Fibroblast of lung (primary cell): ENCODE data around the gene NAT14. TPM values are rescaled to one million over a fixed set of nuclear protein-coding genes. Genes with fewer than 3 reads are reported as not detected.

ENCODE experiments used
- DNase-seq, 2 donors: peaks; one replicate each; pipeline versions ENCODE4 v3.0.0 to v3.0.0-alpha.2; 2010; ENCODE audit warnings: low read depth in 2 of 2
- H2AFZ ChIP-seq: 2 replicates; pipeline ENCODE4 v1.5.1; 2012; ENCODE audit warnings: low read length, control low read depth, inconsistent platforms
- H3K27ac ChIP-seq: 2 replicates; pipeline ENCODE4 v1.5.1; 2011; ENCODE audit warnings: low read length, control low read depth; ENCODE audit not compliant: insufficient read depth
- H3K27me3 ChIP-seq: 2 replicates; pipeline ENCODE4 v1.5.1; 2011; ENCODE audit warnings: mild to moderate bottlenecking, low read length; ENCODE audit not compliant: control insufficient read depth, insufficient read depth
- H3K36me3 ChIP-seq: 2 replicates; pipeline ENCODE4 v1.5.1; 2011; ENCODE audit warnings: low read length; ENCODE audit not compliant: control insufficient read depth, insufficient read depth
- H3K4me1 ChIP-seq: 2 replicates; pipeline ENCODE4 v1.5.1; 2011; ENCODE audit warnings: low read length; ENCODE audit not compliant: control insufficient read depth, insufficient read depth; ENCODE audit errors: extremely low read depth
- H3K4me2 ChIP-seq: 2 replicates; pipeline ENCODE4 v1.5.1; 2011; ENCODE audit warnings: low read length, control low read depth; ENCODE audit not compliant: insufficient read depth; ENCODE audit errors: extremely low read depth
- H3K4me3 ChIP-seq, 4 experiments: fragments of 200-600 bp in 1 of 4; sonication (generic) in 1 of 4; replicated peaks in 1 of 4; 2 replicates each; pipeline ENCODE4 v1.5.1; 2011 to 2016; ENCODE audit warnings: low read length in 4 of 4, low read depth in 3 of 4, mild to moderate bottlenecking in 3 of 4, control low read depth in 2 of 4, inconsistent platforms in 1 of 4, mixed read lengths in 1 of 4; ENCODE audit not compliant: insufficient read depth in 1 of 4; ENCODE audit errors: control extremely low read depth in 1 of 4
- H3K79me2 ChIP-seq: 2 replicates; pipeline ENCODE4 v1.5.1; 2012; ENCODE audit warnings: mild to moderate bottlenecking, low read length, inconsistent platforms; ENCODE audit not compliant: control insufficient read depth, insufficient read depth
- H3K9ac ChIP-seq: 2 replicates; pipeline ENCODE4 v1.5.1; 2011; ENCODE audit warnings: mild to moderate bottlenecking, low read length, control low read depth; ENCODE audit not compliant: insufficient read depth
- H3K9me3 ChIP-seq: 2 replicates; pipeline ENCODE4 v1.5.1; 2012; ENCODE audit warnings: low read depth, low read length; ENCODE audit not compliant: control insufficient read depth, insufficient read depth
- H4K20me1 ChIP-seq: 2 replicates; pipeline ENCODE4 v1.5.1; 2011; ENCODE audit warnings: low read length; ENCODE audit not compliant: control insufficient read depth, insufficient read depth; ENCODE audit errors: extremely low read depth
- EZH2 ChIP-seq: IDR thresholded peaks from 2 replicates; pipeline ENCODE4 v1.5.1; 2012; ENCODE audit warnings: low read length, control low read depth, mild to moderate bottlenecking; ENCODE audit errors: missing control alignments
- polyA plus RNA-seq, 2 donors: library from polyadenylated mRNA; depleted of rRNA in 1 of 2; stranded (reverse) in 1 of 2; unstranded in 1 of 2; fragments of >200 nt; gene quantifications; 2 replicates each; pipeline ENCODE4 v1.2.1, GENCODE V29; 2011 to 2012; ENCODE audit warnings: missing spikeins in 1 of 2
- total RNA-seq: library from RNA; depleted of rRNA; stranded (reverse); fragments of >200 nt; gene quantifications from 2 replicates; pipeline ENCODE4 v1.2.1, GENCODE V29; 2014
- TF ChIP-seq, protein P1 (sequence below), 2 donors: IDR thresholded peaks in 1 of 2; conservative IDR thresholded peaks in 1 of 2; 1 replicate in 1 of 2; 2 replicates in 1 of 2; pipeline ENCODE4 v1.5.1; 2011 to 2012; ENCODE audit warnings: low read length in 2 of 2, control low read depth in 1 of 2, inconsistent platforms in 1 of 2, low read depth in 1 of 2, mild to moderate bottlenecking in 1 of 2

The NAT14 gene
- total and polyA plus RNA-seq, 2 donors (not counting 1 experiment from before 2014, with no cell fraction given): 18.2 to 18.3 TPM

DNA sequence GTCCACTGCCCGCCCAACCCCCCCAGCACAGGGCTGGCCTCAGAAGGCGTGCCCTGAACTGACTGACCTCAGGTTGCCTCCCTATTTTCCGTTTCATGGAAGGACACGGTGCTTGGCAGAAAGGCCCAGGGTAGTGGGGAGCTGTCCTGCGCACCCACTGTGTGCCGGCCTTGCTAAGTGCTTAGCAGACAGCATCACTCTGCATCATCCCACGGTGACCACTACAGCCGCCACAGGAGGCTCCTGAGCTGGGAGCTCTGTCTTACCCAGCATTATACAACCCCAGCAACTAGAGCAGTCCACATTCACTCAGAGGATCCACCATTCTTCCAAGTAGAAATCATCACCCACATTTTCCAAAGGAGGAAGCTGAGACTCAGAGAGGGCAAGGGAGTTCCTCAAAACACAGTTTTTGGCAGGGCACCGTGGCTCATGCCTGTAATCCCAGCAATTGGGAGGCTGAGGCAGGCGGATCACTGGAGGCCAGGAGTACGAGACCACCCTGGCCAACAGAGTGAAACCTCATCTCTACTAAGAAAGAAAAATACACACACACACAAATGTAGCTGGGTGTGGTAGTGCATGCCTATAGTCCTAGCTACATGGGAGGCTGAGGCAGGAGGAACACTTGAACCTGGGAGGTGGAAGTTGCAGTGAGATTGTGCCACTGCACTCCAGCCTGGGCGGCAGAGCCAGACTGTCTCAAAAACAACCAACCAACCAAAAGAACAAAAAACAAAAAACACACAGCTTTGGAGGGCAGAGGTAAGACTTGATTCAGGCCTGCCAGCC lies 50.4 kb downstream of the NAT14 start:
- Histone ChIP-seq H4K20me1 (no peaks in the 10 kb centered on the region), H3K9me3 (no peaks in the 10 kb centered on the region), H3K4me1 (no peaks in the 10 kb centered on the region), H2AFZ (no peak overlapping the region), H3K79me2 (no peaks in the 10 kb centered on the region), H3K36me3 (no peaks in the 10 kb centered on the region), H3K9ac (no peak overlapping the region), H3K27me3 (no peaks in the 10 kb centered on the region), H3K4me2 (no peak overlapping the region), H3K27ac (no peak overlapping the region), H3K4me3 (no peak overlapping the region)
- TF ChIP-seq EZH2: no peak
- TF ChIP-seq, protein P1, sequence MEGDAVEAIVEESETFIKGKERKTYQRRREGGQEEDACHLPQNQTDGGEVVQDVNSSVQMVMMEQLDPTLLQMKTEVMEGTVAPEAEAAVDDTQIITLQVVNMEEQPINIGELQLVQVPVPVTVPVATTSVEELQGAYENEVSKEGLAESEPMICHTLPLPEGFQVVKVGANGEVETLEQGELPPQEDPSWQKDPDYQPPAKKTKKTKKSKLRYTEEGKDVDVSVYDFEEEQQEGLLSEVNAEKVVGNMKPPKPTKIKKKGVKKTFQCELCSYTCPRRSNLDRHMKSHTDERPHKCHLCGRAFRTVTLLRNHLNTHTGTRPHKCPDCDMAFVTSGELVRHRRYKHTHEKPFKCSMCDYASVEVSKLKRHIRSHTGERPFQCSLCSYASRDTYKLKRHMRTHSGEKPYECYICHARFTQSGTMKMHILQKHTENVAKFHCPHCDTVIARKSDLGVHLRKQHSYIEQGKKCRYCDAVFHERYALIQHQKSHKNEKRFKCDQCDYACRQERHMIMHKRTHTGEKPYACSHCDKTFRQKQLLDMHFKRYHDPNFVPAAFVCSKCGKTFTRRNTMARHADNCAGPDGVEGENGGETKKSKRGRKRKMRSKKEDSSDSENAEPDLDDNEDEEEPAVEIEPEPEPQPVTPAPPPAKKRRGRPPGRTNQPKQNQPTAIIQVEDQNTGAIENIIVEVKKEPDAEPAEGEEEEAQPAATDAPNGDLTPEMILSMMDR (conservative IDR thresholded peaks at IDR 0.05 in 1 of 2, IDR thresholded peaks at IDR 0.05 in 1 of 2; ENCODE audit: low read depth in 1 of 2, low read length in 2 of 2): no peak
- no peak for DNase-seq

GRCh38 chr19:55535965-55536350 lies 51.0 kb downstream of the NAT14 start:
- Histone ChIP-seq H3K4me2 (no peak overlapping the region), H3K79me2 (no peaks in the 10 kb centered on the region), H3K9ac (no peak overlapping the region), H3K9me3 (no peaks in the 10 kb centered on the region), H3K4me1 (no peaks in the 10 kb centered on the region), H4K20me1 (no peaks in the 10 kb centered on the region), H3K36me3 (no peaks in the 10 kb centered on the region), H2AFZ (no peak overlapping the region), H3K27ac (no peak overlapping the region), H3K4me3 (no peak overlapping the region), H3K27me3 (no peaks in the 10 kb centered on the region)
- TF ChIP-seq, protein P1 (conservative IDR thresholded peaks at IDR 0.05 in 1 of 2, IDR thresholded peaks at IDR 0.05 in 1 of 2; ENCODE audit: low read depth in 1 of 2, low read length in 2 of 2): no peak
- TF ChIP-seq EZH2: no peak
- DNase-seq: no peak

DNA sequence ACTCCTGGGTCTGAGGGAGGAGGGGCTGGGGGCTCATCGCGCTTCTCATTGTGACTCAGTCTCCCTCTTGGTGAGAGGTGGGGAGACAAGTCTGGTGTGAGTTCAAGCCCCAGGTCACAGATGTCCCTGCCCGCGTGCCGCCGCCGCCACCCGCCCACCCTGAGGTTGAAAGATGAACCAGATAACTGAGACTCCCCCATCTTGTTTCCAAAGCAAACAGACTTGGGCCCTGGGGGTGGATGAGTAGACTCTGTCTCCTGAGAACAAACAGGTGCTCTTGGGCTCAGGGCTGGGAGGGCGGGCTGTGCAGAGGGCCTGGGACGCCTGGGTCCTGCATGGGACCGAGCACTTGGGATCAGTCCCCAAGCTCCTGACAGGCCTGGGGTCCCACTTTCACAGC lies 51.4 kb downstream of the NAT14 start:
- TF ChIP-seq EZH2: no peak
- TF ChIP-seq, protein P1 (conservative IDR thresholded peaks at IDR 0.05 in 1 of 2, IDR thresholded peaks at IDR 0.05 in 1 of 2; ENCODE audit: low read depth in 1 of 2, low read length in 2 of 2): no peak
- no peak overlapping the region for H3K27ac ChIP-seq
- no peak overlapping the region for H3K4me2 ChIP-seq
- no peaks in the 10 kb centered on the region for H4K20me1 ChIP-seq
- no peak overlapping the region for H2AFZ ChIP-seq
- no peak overlapping the region for H3K4me3 ChIP-seq
- H3K36me3 ChIP-seq: no peaks in the 10 kb centered on the region
- no peak for DNase-seq
- no peaks in the 10 kb centered on the region for H3K9me3 ChIP-seq
- no peaks in the 10 kb centered on the region for H3K27me3 ChIP-seq
- H3K4me1 ChIP-seq: no peaks in the 10 kb centered on the region
- no peak overlapping the region for H3K9ac ChIP-seq
- H3K79me2 ChIP-seq: no peaks in the 10 kb centered on the region

Other genes with a start within 250 kb of the NAT14 start
- gene PPP6R1, start 226.2 kb upstream of the NAT14 start, total RNA-seq: 19.3 and 34.0 TPM in 2 replicates
- gene PPP6R1, start 226.2 kb upstream of the NAT14 start, polyA plus RNA-seq: 28.5 and 43.1 TPM in 2 replicates
- 19.8 and 21.5 TPM in 2 replicates for gene HSPBP1, start 205.1 kb upstream of the NAT14 start, total RNA-seq
- 12.5 and 15.8 TPM in 2 replicates for gene HSPBP1, start 205.1 kb upstream of the NAT14 start, polyA plus RNA-seq
- 3.9 and 5.1 TPM in 2 replicates for gene BRSK1, start 201.2 kb upstream of the NAT14 start, total RNA-seq
- gene BRSK1, start 201.2 kb upstream of the NAT14 start, polyA plus RNA-seq: 5.1 and 8.4 TPM in 2 replicates
- not detected in 2 replicates for gene TMEM150B, start 159.8 kb upstream of the NAT14 start, total RNA-seq
- not detected in 2 replicates for gene TMEM150B, start 159.8 kb upstream of the NAT14 start, polyA plus RNA-seq
- 4.1 and 4.6 TPM in 2 replicates for gene KMT5C, start 145.3 kb upstream of the NAT14 start, total RNA-seq
- 1.9 and 2.5 TPM in 2 replicates for gene KMT5C, start 145.3 kb upstream of the NAT14 start, polyA plus RNA-seq
- under 0.01 and 0.17 TPM in 2 replicates for gene COX6B2, start 130.5 kb upstream of the NAT14 start, total RNA-seq
- 0.03 and 0.14 TPM in 2 replicates for gene COX6B2, start 130.5 kb upstream of the NAT14 start, polyA plus RNA-seq
- gene GARIN5B, start 121.9 kb upstream of the NAT14 start, total RNA-seq: not detected in 2 replicates
- gene GARIN5B, start 121.9 kb upstream of the NAT14 start, polyA plus RNA-seq: not detected in 2 replicates
- 0.66 and 1.0 TPM in 2 replicates for gene IL11, start 114.7 kb upstream of the NAT14 start, total RNA-seq
- gene IL11, start 114.7 kb upstream of the NAT14 start, polyA plus RNA-seq: 1.2 and 1.3 TPM in 2 replicates
- gene TMEM190, start 108.4 kb upstream of the NAT14 start, total RNA-seq: not detected in 2 replicates
- gene TMEM190, start 108.4 kb upstream of the NAT14 start, polyA plus RNA-seq: 0.14 TPM in 1 of 2 replicates, not detected in the other
- gene TMEM238, start 100.9 kb upstream of the NAT14 start, total RNA-seq: 0.26 and 0.33 TPM in 2 replicates
- not detected in 2 replicates for gene TMEM238, start 100.9 kb upstream of the NAT14 start, polyA plus RNA-seq
- gene RPL28, start 99.3 kb upstream of the NAT14 start, total RNA-seq: 146 and 168 TPM in 2 replicates
- 548 and 665 TPM in 2 replicates for gene RPL28, start 99.3 kb upstream of the NAT14 start, polyA plus RNA-seq
- gene UBE2S, start 77.4 kb upstream of the NAT14 start, total RNA-seq: 37.5 and 41.0 TPM in 2 replicates
- gene UBE2S, start 77.4 kb upstream of the NAT14 start, polyA plus RNA-seq: 25.4 and 74.6 TPM in 2 replicates
- not detected in 2 replicates for gene SHISA7, start 41.9 kb upstream of the NAT14 start, total RNA-seq
- gene SHISA7, start 41.9 kb upstream of the NAT14 start, polyA plus RNA-seq: not detected in 2 replicates
- gene ISOC2, start 23.5 kb upstream of the NAT14 start, total RNA-seq: 34.2 and 35.5 TPM in 2 replicates
- 24.8 and 27.7 TPM in 2 replicates for gene ISOC2, start 23.5 kb upstream of the NAT14 start, polyA plus RNA-seq
- gene C19orf85, start 20.4 kb upstream of the NAT14 start, total RNA-seq: not detected in 2 replicates
- not detected in 2 replicates for gene C19orf85, start 20.4 kb upstream of the NAT14 start, polyA plus RNA-seq
- gene ZNF628, start 8.6 kb upstream of the NAT14 start, total RNA-seq: 0.77 and 1.3 TPM in 2 replicates
- 0.49 and 0.86 TPM in 2 replicates for gene ZNF628, start 8.6 kb upstream of the NAT14 start, polyA plus RNA-seq
- 19.3 and 19.7 TPM in 2 replicates for gene SSC5D, start 3.2 kb downstream of the NAT14 start, total RNA-seq
- 2.1 and 3.0 TPM in 2 replicates for gene SSC5D, start 3.2 kb downstream of the NAT14 start, polyA plus RNA-seq
- not detected in 2 replicates for gene SBK2, start 51.9 kb downstream of the NAT14 start, total RNA-seq
- not detected in 2 replicates for gene SBK2, start 51.9 kb downstream of the NAT14 start, polyA plus RNA-seq
- 0.26 and 0.66 TPM in 2 replicates for gene SBK3, start 60.4 kb downstream of the NAT14 start, total RNA-seq
- not detected in 2 replicates for gene SBK3, start 60.4 kb downstream of the NAT14 start, polyA plus RNA-seq
- gene ZNF579, start 95.7 kb downstream of the NAT14 start, total RNA-seq: 3.3 and 5.4 TPM in 2 replicates
- 4.2 and 5.0 TPM in 2 replicates for gene ZNF579, start 95.7 kb downstream of the NAT14 start, polyA plus RNA-seq
- 2.3 TPM in 2 replicates for gene FIZ1, start 114.3 kb downstream of the NAT14 start, total RNA-seq
- gene FIZ1, start 114.3 kb downstream of the NAT14 start, polyA plus RNA-seq: 1.8 and 2.7 TPM in 2 replicates
- gene ZNF524, start 115.1 kb downstream of the NAT14 start, total RNA-seq: 13.4 and 16.8 TPM in 2 replicates
- 2.4 and 2.6 TPM in 2 replicates for gene ZNF524, start 115.1 kb downstream of the NAT14 start, polyA plus RNA-seq
- gene ZNF865, start 120.5 kb downstream of the NAT14 start, total RNA-seq: 0.51 and 1.2 TPM in 2 replicates
- gene ZNF865, start 120.5 kb downstream of the NAT14 start, polyA plus RNA-seq: 1.2 TPM in 2 replicates
- 4.6 and 5.6 TPM in 2 replicates for gene ZNF784, start 139.4 kb downstream of the NAT14 start, total RNA-seq
- gene ZNF784, start 139.4 kb downstream of the NAT14 start, polyA plus RNA-seq: 1.6 and 2.0 TPM in 2 replicates
- 3.3 and 4.1 TPM in 2 replicates for gene ZNF580, start 155.8 kb downstream of the NAT14 start, total RNA-seq
- gene ZNF580, start 155.8 kb downstream of the NAT14 start, polyA plus RNA-seq: 7.2 and 10.9 TPM in 2 replicates
- gene ZNF581, start 158.5 kb downstream of the NAT14 start, total RNA-seq: 33.4 and 40.1 TPM in 2 replicates
- gene ZNF581, start 158.5 kb downstream of the NAT14 start, polyA plus RNA-seq: 9.0 and 9.2 TPM in 2 replicates
- 8.0 and 10.2 TPM in 2 replicates for gene CCDC106, start 163.0 kb downstream of the NAT14 start, total RNA-seq
- 4.5 and 5.9 TPM in 2 replicates for gene CCDC106, start 163.0 kb downstream of the NAT14 start, polyA plus RNA-seq
- gene U2AF2, start 169.8 kb downstream of the NAT14 start, total RNA-seq: 66.8 and 84.1 TPM in 2 replicates
- gene U2AF2, start 169.8 kb downstream of the NAT14 start, polyA plus RNA-seq: 53.5 and 93.3 TPM in 2 replicates
- gene EPN1, start 190.0 kb downstream of the NAT14 start, total RNA-seq: 16.2 and 47.1 TPM in 2 replicates
- gene EPN1, start 190.0 kb downstream of the NAT14 start, polyA plus RNA-seq: 48.6 and 81.8 TPM in 2 replicates